K562 (cell line): Measurements from ENCODE around the gene BBS5. TPM values are rescaled to one million over a fixed set of nuclear protein-coding genes. Genes with fewer than 3 reads are reported as not detected.

Experiments
- BHLHE40 ChIP-seq: IDR thresholded peaks from 2 replicates; pipeline ENCODE4 v1.6.1; 2011; ENCODE audit warnings: low read length, improper control_type of control experiment
- CBX3 ChIP-seq, 2 experiments: IDR thresholded peaks; 1 replicate in 1 of 2; 2 replicates in 1 of 2; pipeline ENCODE4 v1.6.1; 2012; ENCODE audit warnings: inconsistent platforms in 2 of 2, low read length in 2 of 2, borderline replicate concordance in 1 of 2, control low read depth in 1 of 2
- CBX5 ChIP-seq: IDR thresholded peaks from 2 replicates; pipeline ENCODE4 v1.6.1; 2014; ENCODE audit warnings: low read depth, borderline replicate concordance
- CHD2 ChIP-seq: IDR thresholded peaks from 2 replicates; pipeline ENCODE4 v1.6.1; 2011; ENCODE audit warnings: low read depth, low read length
- DMBX1 ChIP-seq: fragments of 250-450 bp; sonication (Bioruptor Pico); IDR thresholded peaks from 2 replicates; pipeline ENCODE4 v1.8.0; 2022; ENCODE audit warnings: inconsistent platforms, mild to moderate bottlenecking, moderate library complexity, borderline replicate concordance
- GTF2A2 ChIP-seq: IDR thresholded peaks from 2 replicates; pipeline ENCODE4 v1.6.1; 2016; ENCODE audit warnings: mild to moderate bottlenecking, missing genetic modification characterization, missing compliant biosample characterization
- HNRNPH1 ChIP-seq: fragments of 200-400 bp; formaldehyde crosslinking; optimal IDR thresholded peaks from 2 replicates; pipeline ENCODE3; 2017; ENCODE audit warnings: low read depth, mild to moderate bottlenecking, low read length, moderate library complexity
- IFI16 ChIP-seq: fragments of 250-450 bp; sonication (Bioruptor Pico); IDR thresholded peaks from 2 replicates; pipeline ENCODE4 v2.1.2; 2022; ENCODE audit warnings: mild to moderate bottlenecking, inconsistent platforms
- RBM22 ChIP-seq: fragments of 200-400 bp; formaldehyde crosslinking; IDR thresholded peaks from 2 replicates; pipeline ENCODE4 v1.6.1; 2018; ENCODE audit warnings: low read length, low read depth; ENCODE audit not compliant: poor library complexity, severe bottlenecking
- SAFB ChIP-seq: fragments of 200-400 bp; formaldehyde crosslinking; IDR thresholded peaks from 2 replicates; pipeline ENCODE4 v1.6.1; 2017; ENCODE audit warnings: low read depth, low read length, borderline replicate concordance
- SETDB1 ChIP-seq: IDR thresholded peaks from one replicate; pipeline ENCODE4 v1.6.1; 2012; ENCODE audit warnings: low read length, control low read depth, inconsistent platforms
- ZNF124 ChIP-seq: sonication (generic); formaldehyde crosslinking; IDR thresholded peaks from 2 replicates; pipeline ENCODE4 v1.8.1; 2022; ENCODE audit warnings: missing genetic modification reagents
- ZNF311 ChIP-seq: fragments of 250-450 bp; sonication (Bioruptor Pico); IDR thresholded peaks from 2 replicates; pipeline ENCODE4 v1.4.0; 2020; ENCODE audit warnings: mild to moderate bottlenecking, moderate library complexity
- polyA plus RNA-seq, 8 experiments: library from polyadenylated mRNA; depleted of rRNA in 4 of 8; stranded (reverse) in 5 of 8; unstranded in 3 of 8; fragments of >200 nt; fragmentation: Nextera tagmentation in 2 of 8; fragmentation: Illumina TruSeq in 1 of 8; extraction: Ambion mirVana in 2 of 8; extraction: Trizol in 1 of 8; gene quantifications; 2 replicates each; pipeline versions ENCODE4 v1.2.1 to v1.2.3, GENCODE V29; 2011 to 2014; ENCODE audit warnings: inconsistent platforms in 1 of 8, missing spikeins in 1 of 8
- total RNA-seq, 7 experiments: library from RNA; depleted of rRNA in 6 of 7; stranded (reverse); fragments of >200 nt in 6 of 7; fragmentation: Illumina TruSeq in 2 of 7; extraction: Trizol in 2 of 7; gene quantifications; 2 replicates each; pipeline versions ENCODE4 v1.2.1 to v1.2.3, GENCODE V29; 2011 to 2021; ENCODE audit warnings: low replicate concordance in 1 of 7
- TF ChIP-seq, protein P1 (sequence below): fragments of 450-650 bp; formaldehyde crosslinking; conservative IDR thresholded peaks from 2 replicates; pipeline ENCODE4 v1.4.0; 2022; ENCODE audit warnings: mild to moderate bottlenecking, missing genetic modification characterization
- TF ChIP-seq, protein P2 (sequence below): fragments of 250-450 bp; sonication (Bioruptor Pico); IDR thresholded peaks from 2 replicates; pipeline ENCODE4 v1.8.0; 2022; ENCODE audit warnings: moderate library complexity, mild to moderate bottlenecking, inconsistent platforms
- TF ChIP-seq, protein P3 (sequence below): fragments of 450-650 bp; IDR thresholded peaks from 2 replicates; pipeline ENCODE4 v1.6.1; 2017; ENCODE audit warnings: antibody characterized with exemption
- TF ChIP-seq, protein P4 (sequence below), 2 experiments: IDR thresholded peaks; 2 replicates each; pipeline ENCODE4 v1.6.1; 2011; ENCODE audit warnings: borderline replicate concordance in 1 of 2, control low read depth in 1 of 2, low read depth in 1 of 2, low read length in 1 of 2, mild to moderate bottlenecking in 1 of 2, mixed read lengths in 1 of 2, moderate library complexity in 1 of 2; ENCODE audit not compliant: insufficient read depth in 1 of 2, insufficient read length in 1 of 2, poor library complexity in 1 of 2, severe bottlenecking in 1 of 2; ENCODE audit errors: extremely low read depth in 1 of 2
- TF ChIP-seq, protein P5 (sequence below): fragments of 450-650 bp; IDR thresholded peaks from 2 replicates; pipeline ENCODE4 v1.6.1; 2018; ENCODE audit not compliant: partially characterized antibody

The BBS5 gene
- total and polyA plus RNA-seq, 9 of the 15 experiments (the other 6 are each of a cell fraction or from before 2014, with no cell fraction given) = 0.48 to 6.9 (median 4.3) TPM

DNA sequence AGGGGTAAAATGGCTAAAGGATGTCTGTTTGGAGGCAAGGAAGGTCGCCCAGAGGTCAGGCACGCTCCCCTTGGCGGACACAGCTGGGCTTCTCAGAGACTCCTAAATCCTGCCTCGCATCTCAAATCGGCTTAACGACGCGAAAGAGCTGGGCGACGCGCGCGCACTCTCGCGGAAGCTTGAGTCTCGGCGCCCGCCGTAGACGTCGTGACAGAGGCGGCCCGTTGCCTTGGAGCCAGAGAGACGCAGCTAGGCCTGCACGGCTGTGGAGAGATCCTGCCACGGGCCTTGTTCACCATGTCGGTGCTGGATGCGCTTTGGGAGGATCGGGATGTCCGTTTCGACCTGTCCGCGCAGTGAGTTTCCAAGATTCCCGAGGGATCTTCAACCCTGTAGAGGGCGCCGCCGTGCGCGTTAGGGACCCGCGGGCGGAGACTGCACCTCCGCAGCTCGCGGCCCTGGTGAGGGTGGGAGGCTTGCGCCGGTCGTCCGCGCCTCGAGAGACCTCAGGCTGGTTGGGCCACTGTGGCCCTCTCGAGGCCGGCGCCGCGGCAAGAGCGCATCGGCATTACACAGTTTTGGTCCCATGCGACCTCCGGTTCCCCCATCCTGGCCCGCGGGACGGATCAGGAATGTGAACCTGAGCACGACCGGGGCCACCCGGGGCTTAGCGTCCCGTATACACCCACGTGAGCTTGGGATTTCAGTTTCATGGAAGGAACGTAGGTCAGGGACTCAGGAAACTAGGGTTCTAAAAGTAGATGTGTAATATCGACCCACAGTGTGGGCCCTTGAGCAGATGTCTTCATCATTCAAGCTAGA is at the start of gene BBS5 (continued):
- TF ChIP-seq, protein P1, sequence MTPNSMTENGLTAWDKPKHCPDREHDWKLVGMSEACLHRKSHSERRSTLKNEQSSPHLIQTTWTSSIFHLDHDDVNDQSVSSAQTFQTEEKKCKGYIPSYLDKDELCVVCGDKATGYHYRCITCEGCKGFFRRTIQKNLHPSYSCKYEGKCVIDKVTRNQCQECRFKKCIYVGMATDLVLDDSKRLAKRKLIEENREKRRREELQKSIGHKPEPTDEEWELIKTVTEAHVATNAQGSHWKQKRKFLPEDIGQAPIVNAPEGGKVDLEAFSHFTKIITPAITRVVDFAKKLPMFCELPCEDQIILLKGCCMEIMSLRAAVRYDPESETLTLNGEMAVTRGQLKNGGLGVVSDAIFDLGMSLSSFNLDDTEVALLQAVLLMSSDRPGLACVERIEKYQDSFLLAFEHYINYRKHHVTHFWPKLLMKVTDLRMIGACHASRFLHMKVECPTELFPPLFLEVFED (CRISPR knock-in tag) = 0 out of 2 replicates have a peak, but pooled peaks have one; percentile 27
- TF ChIP-seq DMBX1 (CRISPR knock-in tag) = peak; percentile 67
- TF ChIP-seq SAFB = peak; percentile 67; the same call in 1 of the 2 replicates
- TF ChIP-seq RBM22 = peak; percentile 85
- TF ChIP-seq, protein P2, sequence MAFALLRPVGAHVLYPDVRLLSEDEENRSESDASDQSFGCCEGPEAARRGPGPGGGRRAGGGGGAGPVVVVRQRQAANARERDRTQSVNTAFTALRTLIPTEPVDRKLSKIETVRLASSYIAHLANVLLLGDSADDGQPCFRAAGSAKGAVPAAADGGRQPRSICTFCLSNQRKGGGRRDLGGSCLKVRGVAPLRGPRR (CRISPR knock-in tag) = peak; percentile 69; the same call in 1 of the 2 replicates
- TF ChIP-seq, protein P3, sequence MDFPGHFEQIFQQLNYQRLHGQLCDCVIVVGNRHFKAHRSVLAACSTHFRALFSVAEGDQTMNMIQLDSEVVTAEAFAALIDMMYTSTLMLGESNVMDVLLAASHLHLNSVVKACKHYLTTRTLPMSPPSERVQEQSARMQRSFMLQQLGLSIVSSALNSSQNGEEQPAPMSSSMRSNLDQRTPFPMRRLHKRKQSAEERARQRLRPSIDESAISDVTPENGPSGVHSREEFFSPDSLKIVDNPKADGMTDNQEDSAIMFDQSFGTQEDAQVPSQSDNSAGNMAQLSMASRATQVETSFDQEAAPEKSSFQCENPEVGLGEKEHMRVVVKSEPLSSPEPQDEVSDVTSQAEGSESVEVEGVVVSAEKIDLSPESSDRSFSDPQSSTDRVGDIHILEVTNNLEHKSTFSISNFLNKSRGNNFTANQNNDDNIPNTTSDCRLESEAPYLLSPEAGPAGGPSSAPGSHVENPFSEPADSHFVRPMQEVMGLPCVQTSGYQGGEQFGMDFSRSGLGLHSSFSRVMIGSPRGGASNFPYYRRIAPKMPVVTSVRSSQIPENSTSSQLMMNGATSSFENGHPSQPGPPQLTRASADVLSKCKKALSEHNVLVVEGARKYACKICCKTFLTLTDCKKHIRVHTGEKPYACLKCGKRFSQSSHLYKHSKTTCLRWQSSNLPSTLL = no peak
- peak; percentile 70 for TF ChIP-seq SETDB1
- no peak for TF ChIP-seq IFI16
- peak; percentile 7; the same call in 1 of the 2 replicates for TF ChIP-seq BHLHE40
- TF ChIP-seq CHD2 = peak; percentile 91
- TF ChIP-seq GTF2A2 (tag) = peak; percentile 47; the same call in 1 of the 2 replicates
- peak in 1 of 2 experiments; percentile 36; a peak in 1 of 3 replicates for TF ChIP-seq CBX3 (IDR thresholded peaks at IDR 0.05; ENCODE audit: borderline replicate concordance in 1 of 2, low read length in 2 of 2)
- TF ChIP-seq HNRNPH1 = no peak
- TF ChIP-seq, protein P4, sequence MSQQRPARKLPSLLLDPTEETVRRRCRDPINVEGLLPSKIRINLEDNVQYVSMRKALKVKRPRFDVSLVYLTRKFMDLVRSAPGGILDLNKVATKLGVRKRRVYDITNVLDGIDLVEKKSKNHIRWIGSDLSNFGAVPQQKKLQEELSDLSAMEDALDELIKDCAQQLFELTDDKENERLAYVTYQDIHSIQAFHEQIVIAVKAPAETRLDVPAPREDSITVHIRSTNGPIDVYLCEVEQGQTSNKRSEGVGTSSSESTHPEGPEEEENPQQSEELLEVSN (IDR thresholded peaks at IDR 0.05; ENCODE audit: borderline replicate concordance in 1 of 2, extremely low read depth in 1 of 2, insufficient read depth in 1 of 2, insufficient read length in 1 of 2, low read depth in 1 of 2, low read length in 1 of 2, poor library complexity in 1 of 2, severe bottlenecking in 1 of 2) = peak; percentile 79 to 88
- TF ChIP-seq ZNF124 (CRISPR knock-in tag) = no peak
- TF ChIP-seq, protein P5, sequence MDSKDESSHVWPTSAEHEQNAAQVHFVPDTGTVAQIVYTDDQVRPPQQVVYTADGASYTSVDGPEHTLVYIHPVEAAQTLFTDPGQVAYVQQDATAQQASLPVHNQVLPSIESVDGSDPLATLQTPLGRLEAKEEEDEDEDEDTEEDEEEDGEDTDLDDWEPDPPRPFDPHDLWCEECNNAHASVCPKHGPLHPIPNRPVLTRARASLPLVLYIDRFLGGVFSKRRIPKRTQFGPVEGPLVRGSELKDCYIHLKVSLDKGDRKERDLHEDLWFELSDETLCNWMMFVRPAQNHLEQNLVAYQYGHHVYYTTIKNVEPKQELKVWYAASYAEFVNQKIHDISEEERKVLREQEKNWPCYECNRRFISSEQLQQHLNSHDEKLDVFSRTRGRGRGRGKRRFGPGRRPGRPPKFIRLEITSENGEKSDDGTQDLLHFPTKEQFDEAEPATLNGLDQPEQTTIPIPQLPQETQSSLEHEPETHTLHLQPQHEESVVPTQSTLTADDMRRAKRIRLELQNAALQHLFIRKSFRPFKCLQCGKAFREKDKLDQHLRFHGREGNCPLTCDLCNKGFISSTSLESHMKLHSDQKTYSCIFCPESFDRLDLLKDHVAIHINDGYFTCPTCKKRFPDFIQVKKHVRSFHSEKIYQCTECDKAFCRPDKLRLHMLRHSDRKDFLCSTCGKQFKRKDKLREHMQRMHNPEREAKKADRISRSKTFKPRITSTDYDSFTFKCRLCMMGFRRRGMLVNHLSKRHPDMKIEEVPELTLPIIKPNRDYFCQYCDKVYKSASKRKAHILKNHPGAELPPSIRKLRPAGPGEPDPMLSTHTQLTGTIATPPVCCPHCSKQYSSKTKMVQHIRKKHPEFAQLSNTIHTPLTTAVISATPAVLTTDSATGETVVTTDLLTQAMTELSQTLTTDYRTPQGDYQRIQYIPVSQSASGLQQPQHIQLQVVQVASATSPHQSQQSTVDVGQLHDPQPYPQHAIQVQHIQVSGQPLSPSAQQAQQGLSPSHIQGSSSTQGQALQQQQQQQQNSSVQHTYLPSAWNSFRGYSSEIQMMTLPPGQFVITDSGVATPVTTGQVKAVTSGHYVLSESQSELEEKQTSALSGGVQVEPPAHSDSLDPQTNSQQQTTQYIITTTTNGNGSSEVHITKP = no peak
- 0 out of 2 replicates have a peak, but pooled peaks have one; percentile 47 for TF ChIP-seq ZNF311 (CRISPR knock-in tag)
- 0 out of 2 replicates have a peak, but pooled peaks have one; percentile 52 for TF ChIP-seq CBX5
